Astrocyte (in vitro differentiated cells and primary cell): Measurements from ENCODE around the gene PKP1.

ENCODE experiments used
- EZH2 ChIP-seq: IDR thresholded peaks from 2 replicates; pipeline ENCODE4 v1.6.1; 2012; ENCODE audit warnings: mild to moderate bottlenecking, low read length, inconsistent platforms; ENCODE audit not compliant: insufficient read depth
- TF ChIP-seq, protein P1 (sequence below): IDR thresholded peaks from 2 replicates; pipeline ENCODE4 v1.5.1; 2011; ENCODE audit warnings: low read depth, mild to moderate bottlenecking, inconsistent platforms, low read length, moderate library complexity; ENCODE audit not compliant: insufficient read depth

DNA sequence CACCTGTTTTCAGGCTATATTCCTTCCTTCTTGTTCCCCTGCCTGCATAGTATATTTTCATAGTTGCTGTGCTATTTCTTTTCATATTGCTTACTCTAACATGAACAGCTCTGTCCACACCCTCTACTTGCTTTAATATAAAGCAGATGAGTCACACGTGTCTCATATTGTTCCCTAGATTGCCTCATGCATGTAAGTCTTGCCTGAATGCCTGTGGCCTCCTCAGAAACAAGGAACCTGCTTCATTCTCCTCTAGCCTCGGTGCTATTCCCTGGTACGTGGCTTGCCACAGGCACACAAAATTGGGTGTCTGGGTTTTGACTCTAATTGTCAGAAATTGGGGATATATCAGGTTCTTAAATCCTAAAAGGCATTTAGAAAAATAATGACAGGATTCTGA lies 16.5 kb upstream of the PKP1 start:
- TF ChIP-seq, protein P1, sequence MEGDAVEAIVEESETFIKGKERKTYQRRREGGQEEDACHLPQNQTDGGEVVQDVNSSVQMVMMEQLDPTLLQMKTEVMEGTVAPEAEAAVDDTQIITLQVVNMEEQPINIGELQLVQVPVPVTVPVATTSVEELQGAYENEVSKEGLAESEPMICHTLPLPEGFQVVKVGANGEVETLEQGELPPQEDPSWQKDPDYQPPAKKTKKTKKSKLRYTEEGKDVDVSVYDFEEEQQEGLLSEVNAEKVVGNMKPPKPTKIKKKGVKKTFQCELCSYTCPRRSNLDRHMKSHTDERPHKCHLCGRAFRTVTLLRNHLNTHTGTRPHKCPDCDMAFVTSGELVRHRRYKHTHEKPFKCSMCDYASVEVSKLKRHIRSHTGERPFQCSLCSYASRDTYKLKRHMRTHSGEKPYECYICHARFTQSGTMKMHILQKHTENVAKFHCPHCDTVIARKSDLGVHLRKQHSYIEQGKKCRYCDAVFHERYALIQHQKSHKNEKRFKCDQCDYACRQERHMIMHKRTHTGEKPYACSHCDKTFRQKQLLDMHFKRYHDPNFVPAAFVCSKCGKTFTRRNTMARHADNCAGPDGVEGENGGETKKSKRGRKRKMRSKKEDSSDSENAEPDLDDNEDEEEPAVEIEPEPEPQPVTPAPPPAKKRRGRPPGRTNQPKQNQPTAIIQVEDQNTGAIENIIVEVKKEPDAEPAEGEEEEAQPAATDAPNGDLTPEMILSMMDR, result no peak
- no peak for TF ChIP-seq EZH2
